GM18873 (cell line): ENCODE measurements around the gene ADK.
A peak's percentile ranks its signal among the peaks of the same experiment; 100 is the strongest.
"Not testable (repeated sequence)": the region's sequence is repeated elsewhere in the genome, so short reads cannot be mapped to it uniquely, and the experiment has no call there.

ENCODE experiments used
- ATAC-seq: cut with Tn5 transposase; IDR thresholded peaks from one replicate; pipeline ENCODE4 v1.9.1; 2021; ENCODE audit warnings: mild to moderate bottlenecking, moderate library complexity, moderate number of reproducible peaks; ENCODE audit not compliant: unreplicated experiment, low FRiP score

Gene ADK

DNA sequence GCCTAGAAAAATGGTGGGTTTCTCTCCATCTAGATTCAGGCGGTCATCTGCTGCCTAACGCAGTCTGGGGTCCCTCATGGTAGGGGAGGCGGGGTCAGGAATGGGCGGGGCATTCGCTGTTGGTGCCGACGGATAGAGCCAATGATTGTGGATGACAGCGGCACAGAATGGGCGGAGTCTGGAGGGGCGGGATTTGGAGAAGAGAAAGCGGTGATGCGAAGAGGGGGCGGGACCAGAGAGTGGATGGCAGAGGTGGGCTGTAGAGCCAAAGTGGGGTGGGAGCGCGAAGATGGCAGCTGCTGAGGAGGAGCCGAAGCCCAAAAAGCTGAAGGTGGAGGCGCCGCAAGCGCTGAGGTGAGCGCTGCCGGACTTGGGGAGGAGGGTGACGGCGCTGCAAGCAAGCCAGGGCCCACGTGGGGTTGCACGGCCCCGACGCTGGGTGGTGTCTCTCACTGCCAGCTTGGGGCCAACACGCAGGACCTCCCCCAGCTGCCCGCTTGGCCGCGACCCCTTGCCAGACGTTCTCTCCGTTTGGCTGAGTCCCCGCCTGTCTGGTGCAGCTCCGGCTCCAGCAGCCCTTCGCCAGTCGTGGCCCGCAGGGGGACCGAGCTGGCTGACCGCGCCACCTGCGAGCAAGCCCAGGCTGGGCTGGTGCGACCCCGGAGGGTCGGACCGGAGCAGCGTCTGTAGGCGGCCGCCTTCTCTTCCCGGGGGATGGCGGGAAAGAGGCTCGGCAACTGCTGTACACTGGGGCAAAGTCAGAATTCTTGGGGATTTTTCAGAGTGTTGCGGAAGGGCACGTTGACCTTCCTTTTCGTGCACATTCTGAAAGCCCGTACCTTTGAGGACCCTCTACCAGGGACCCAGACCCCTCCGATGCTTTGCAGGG, at the start of gene ADK:
Gene ADK (plus strand): TSS at position 232 of the 889 bp plus-strand sequence. CDS start 58 bp downstream, at position 290.
- peak; percentile 72 for ATAC-seq

DNA sequence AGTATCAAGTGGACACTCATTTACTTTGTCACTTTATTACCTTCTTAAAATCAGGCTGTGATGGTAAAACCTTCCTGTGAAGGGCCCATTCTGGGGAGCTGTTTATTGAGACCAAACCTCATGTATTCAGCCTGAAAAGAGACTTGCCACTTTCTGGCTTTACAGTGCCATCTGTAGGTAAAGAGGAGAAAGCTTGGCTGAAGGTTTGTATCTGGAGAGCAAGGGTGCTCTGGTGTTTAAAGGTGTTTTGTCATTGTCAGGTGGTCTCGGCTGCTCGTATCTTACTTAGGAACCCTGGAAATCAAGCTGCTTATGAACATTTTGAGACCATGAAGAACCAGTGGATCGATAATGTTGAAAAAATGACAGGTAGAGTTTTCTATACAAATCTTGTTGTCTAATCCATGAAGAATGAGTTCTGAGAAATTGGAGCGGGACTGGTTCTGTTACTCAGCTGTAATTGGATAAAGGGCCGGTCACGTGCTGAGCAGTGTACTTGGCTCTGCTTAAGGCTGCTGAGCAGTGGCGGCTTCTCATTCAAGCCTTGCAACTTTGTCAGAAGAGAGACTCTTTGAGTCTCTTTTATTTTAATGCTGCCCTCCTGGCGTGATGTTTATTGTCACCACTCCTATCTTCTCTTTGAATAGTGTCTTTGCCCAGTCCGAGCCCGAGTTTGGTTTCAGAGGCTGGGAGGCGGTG, 47.3 kb upstream of the ADK start:
- ATAC-seq: no peak

DNA sequence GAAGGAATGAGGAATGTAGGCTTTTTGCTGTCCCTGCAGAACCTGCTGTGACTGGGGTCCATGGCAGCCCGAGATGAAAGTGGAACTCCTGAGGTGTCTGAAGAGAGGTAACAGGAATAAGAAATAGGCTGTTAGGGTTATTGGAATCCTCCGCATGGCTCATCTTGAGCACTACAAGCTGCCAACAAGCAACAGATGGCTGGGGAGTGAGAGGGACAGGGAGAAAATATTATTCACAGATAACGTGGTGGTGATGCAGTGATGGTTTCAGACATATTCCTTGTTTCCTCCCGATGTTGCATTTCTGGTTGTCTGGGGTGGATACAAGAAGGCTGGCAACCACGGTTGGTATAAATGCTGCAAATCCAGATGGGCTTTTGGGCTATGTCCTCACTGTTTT, 46.5 kb upstream of the ADK start:
- no peak for ATAC-seq

DNA sequence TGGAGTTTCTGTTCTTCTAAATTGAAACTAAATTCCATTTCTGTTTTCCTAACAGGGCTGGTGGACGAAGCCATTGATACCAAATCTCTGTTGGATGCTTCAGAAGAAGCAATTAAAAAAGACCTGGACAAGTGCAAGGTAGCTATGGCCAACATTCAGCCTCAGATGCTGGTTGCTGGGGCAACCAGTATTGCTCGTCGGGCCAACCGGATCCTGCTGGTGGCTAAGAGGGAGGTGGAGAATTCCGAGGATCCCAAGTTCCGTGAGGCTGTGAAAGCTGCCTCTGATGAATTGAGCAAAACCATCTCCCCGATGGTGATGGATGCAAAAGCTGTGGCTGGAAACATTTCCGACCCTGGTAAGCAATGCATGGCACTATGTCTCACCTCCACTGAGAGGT, 46.0 kb upstream of the ADK start:
- no peak for ATAC-seq

DNA sequence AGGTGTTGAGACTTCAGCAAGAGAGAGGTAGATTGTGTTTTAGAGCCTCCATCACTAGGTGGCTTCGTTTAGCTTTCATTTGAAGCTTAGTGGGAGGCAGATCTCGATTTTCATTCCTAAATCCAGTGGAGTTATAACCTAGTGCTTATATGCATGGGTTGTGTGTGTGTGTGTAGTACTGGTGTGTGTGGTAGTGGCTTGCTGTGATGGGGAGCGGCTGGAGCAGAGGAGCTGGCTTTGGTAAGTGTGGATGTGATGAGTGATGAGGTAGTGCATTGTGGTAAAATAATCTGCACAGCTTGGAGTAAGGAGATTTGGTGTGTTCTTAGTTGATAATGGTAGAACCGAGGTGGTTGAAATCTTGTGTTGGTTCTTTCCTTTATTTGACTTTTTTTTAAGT, 43.6 kb upstream of the ADK start:
- ATAC-seq: no peak

DNA sequence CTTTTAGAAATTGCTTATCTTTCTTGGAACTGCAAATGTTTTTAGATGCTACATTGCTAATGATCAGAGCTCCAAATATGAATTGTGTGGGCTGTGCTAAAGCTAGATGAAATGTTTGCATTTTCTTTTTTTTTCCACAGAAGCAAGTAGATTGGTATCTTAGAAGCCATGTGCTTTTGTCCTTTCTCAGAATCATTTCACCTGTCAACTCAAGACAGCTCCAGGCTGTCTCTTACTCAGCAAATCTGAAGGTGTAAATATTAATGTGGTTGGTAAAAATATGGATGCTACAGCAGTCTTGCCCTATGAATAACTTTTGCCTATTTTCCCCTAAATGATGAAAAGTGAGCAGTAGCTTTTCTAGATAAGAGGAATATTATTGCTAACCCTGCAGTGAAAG, 41.6 kb upstream of the ADK start:
- no peak for ATAC-seq

DNA sequence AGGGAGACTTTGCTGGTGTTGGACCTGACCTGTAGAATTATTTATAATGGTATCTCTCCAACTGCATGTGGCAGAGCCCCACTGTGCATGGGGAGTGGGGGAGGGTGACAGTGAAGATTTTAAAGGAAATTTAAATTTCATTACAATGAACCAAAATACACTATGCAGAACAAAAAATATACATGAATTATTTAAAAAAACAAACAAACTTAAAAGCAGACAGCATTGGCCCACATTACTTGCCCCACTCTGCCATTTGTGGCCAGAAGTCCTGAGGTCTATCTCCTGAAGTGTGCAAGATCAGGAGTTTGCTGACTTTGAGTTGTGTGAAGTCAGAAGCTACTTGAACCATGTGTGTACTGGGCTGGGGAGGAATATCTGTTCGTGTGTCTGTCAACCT, 40.9 kb upstream of the ADK start:
- no peak for ATAC-seq

DNA sequence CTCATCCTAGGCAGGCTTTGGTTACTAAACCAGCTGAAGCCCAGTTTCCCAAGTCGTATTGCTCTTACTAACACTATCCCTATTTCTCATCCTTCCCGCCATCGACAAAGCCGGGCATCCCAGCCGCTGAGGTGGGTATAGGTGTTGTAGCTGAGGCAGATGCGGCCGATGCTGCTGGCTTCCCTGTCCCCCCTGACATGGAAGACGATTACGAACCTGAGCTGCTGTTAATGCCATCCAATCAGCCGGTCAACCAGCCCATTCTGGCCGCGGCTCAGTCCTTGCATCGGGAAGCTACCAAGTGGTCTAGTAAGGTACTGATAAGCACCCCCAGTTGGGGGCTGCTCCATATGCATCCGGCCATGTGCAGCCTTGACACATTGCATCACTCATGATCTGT, 39.2 kb upstream of the ADK start:
- ATAC-seq: no peak

DNA sequence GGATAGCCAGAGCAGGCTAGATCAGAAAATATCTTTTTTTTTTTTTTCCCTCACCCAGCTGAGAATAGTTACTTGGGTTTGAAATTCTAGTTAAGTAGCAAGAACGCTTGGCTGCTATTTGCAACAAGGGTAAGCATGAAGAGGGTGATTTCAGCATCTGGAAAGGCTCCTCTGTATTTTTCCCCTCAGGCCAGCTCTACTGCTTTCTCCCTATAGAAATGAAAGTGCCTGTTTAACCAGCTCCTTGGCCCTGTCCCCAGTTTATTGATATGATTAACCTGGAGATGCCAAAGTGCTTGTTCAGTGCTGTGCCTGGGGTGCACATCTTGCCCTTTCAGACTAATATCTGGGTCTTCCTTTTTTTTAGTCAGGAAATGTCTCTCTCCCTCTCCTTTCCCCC, 37.5 kb upstream of the ADK start:
- ATAC-seq: no peak

DNA sequence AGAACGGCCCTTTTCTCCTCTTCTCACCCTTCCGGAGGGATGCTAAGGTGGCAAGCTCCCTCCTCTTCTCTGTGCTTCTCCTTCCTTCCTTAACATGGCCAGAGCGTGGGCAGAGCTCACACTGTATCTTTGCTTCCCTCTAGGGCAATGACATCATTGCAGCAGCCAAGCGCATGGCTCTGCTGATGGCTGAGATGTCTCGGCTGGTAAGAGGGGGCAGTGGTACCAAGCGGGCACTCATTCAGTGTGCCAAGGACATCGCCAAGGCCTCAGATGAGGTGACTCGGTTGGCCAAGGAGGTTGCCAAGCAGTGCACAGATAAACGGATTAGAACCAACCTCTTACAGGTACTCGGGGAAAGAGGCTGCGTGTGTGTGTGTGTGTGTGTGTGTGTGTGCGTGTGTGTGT, 37.0 kb upstream of the ADK start:
- ATAC-seq: no peak

DNA sequence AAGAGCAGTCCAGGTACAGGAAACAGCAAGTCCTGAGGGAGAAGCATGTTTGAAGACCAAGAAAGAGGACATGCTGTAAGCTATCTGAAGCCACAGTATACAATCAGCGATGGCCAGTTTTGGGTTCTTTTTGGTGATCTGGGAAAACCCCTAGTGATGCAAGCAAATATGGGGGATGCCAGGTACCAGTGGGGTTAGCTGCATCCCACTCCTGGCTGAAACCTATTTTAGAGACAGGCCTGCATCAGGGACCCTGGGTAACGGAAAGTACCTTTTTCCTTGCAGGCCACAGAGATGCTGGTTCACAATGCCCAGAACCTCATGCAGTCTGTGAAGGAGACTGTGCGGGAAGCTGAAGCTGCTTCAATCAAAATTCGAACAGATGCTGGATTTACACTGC, 33.3 kb upstream of the ADK start:
- no peak for ATAC-seq

DNA sequence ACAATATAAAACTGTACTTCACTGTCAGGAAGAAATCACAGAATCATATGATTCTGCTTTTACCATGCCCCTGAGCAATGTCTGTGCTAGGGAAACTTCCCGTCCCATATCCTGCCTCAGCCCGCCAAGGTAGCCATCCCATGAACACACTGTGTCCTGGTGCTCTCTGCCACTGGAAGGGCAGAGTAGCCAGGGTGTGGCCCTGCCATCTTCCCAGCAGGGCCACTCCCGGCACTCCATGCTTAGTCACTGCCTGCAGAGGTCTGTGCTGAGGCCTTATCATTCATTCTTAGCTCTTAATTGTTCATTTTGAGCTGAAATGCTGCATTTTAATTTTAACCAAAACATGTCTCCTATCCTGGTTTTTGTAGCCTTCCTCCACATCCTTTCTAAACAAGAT, 32.2 kb upstream of the ADK start:
- no peak for ATAC-seq

DNA sequence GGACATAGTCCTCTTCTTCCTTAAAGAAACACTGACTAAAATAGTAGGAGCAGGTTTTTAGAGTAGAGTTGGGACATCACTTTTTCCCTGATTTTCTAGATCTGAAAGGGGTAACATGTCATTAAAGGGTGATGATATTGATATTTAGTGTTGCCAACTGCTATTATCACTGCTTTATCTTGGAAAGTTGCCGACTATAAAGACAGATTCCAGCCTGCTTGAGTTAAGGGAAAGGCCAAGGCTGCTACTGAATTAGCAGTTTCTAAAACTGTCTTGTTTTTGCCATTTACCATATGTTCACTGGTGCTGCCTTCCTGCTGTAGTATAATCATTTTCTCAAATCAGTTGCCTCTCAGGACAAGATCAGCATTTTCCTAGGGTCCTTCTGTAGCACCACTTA, 30.1 kb upstream of the ADK start:
- no peak for ATAC-seq

DNA sequence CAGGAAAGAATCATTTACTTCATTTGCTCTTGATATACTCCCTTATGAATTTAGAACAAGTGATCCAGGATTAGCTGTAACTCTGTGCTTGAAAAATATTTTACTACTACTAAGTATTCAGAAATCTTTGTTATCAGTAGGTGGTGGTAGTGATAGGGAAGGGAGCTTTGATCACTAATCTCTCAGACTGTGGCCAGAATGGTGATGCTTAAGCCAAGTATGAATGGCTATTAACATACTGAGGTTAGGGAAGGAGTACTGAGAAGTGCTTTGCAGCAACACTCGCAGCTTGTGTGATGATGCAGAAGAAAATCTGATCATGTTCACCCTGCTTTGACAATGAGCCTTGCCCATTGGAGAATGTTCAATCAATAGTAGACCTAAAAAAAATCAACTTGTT, 29.7 kb upstream of the ADK start:
- no peak for ATAC-seq

DNA sequence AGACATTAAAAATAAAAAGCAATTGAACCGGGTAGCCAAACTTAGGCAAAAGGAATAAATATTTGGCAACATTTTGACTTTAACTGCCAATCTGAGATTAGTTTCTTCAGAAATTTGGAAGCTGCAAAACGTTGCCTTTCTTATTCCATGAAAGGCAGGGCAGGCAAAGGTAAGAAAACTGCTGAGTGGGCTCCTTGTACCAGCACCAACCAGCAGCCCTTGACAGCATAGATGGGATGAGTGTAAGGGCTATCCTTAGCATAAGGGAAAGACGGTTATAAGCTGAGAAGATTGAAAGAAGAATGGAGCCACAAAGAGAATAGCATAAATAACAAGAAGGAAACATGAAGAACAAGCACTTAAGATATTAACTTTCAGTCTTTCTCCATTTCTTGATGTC, 29.0 kb upstream of the ADK start:
- no peak for ATAC-seq

DNA sequence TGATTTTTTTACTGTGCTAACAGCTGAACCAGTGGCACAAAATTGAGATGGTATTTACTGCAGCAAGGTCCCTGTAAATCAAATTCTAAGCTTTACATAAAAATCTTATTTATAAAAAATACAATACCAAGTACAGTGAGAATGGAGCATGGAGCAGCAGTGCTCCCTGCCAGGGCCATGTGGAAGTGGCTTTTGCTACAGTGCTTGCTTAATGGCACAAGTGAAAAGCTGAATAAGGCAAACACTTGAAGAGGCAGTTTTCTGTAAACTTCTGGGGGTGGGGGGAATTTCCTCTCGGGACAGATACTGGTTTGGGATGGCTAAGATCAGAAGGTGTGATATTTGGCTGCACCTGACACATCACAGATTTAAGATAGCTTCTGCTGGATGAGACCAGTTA, 27.9 kb upstream of the ADK start:
- ATAC-seq: no peak

DNA sequence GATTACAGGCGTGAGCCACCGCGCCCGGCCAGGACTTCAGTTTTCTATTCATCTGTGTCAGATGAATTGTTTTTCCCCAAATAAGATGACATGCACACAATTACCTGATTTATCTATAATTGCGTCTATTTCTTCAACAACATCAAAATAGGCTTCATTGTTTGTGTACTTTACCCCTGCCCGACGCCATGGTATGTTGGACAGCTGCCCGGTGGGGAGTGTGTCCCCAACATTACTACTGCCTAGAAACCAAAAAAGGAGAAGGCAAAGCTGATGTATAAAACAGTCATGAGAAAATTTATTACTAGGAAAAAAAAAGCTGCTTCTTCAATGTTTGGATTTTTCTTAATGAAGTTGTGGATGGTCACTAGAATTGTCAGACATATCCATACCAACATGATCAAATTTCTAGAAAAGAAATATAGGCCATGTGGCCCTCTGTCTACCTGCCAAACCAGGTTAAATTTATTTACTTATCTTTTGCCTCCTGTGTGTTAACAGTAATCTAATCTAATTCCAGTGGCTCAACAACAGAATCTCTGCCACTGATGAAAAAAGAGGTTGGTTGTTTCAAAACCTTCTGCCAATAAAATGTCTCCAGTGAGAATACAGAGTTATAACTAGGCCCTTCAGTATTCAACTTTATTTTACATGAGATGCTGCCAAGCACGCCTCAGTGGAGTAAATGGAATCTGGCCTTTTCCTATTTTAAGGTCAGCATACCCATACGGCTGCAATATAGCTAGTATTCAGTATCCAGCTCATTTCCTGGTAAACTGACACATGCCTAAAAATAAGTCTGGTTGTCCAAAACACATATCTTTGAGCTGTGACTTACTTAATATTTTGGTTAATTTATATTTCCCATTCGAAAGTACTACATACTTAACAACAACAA, 16.8 kb upstream of the ADK start:
- ATAC-seq: no peak

DNA sequence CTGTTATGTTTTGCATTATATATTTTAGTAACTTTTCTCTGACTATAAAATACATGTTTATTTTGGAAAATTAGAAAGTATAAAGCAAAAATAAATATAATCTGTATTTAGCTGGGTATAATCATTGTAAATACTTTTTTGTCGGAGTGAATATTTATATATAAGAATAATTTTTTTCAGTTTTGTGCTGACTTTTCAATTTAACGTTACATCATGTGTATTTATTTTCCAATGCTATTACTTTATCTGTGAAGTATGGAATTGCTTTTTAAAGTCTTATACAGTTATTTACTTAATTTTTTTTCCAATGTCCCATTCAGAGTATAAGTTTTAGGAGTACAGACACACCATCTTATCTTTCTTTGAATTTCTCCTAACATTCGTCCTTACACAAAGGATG, 15.6 kb upstream of the ADK start:
- no peak for ATAC-seq

DNA sequence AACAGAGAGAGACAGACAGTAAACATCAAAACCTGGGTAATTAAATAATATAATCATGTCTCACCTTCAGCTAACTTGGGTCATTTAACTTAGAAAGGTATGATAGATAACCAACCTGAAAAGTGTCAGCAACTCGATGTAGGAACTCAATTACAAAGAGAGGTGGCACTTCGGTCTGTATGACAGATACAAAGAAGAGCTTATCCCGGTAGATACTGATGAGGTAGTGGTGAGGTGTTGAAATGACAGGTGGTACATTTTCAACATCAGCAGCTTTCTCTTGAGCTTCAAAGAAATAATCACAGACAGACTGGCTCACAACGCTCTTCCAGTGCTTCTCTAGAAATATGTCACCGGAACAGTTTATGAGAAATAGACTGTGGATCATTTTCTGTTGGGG, 13.0 kb upstream of the ADK start:
- ATAC-seq: no peak

DNA sequence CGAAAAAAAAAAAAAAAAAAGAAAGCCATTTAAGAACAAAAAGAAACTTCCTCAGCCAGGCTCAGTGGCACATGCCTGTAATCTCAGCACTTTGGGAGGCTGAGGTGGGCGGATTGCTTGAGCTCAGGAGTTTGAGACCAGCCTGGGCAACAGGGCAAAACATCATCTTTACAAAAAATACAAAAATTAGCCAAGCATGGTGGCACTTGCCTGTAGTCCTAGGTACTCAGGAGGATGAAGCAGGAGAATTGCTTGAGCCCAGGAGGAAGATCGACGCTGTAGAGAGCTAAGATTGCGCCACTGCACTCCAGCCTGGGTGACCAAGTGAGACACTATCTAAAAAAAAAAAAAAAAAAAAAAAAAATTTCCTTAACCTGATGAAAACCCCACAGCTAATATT, 12.4 kb upstream of the ADK start:
- ATAC-seq: not testable (repeated sequence)

DNA sequence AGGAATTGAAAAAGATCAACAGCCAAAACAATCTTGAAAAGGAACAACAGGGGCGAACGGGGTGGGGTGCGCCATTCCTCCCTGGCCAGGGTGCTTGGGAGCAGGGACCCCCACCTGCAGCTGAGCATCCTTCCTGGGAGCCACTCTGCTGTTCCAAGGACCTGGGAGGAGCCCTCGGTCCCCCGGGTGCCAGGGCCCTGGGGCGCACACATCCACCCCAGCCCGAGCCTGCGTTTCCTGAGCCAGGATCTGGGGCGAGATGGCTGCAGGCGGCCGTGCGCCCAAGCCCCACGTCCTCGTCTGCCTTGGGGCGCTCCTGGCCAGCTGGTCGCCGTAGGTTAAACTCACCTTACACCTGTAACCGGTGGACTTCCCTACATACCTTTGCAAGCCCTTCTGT, 11.0 kb upstream of the ADK start:
- no peak for ATAC-seq
